GM12878 (cell line): ENCODE measurements around the gene RECK.

Experiments used
- CEBPB ChIP-seq, 2 experiments: fragments of 150-350 bp in 1 of 2; IDR thresholded peaks; 2 replicates each; pipeline ENCODE4 v1.6.1; 2012 to 2014; ENCODE audit warnings: low read depth in 2 of 2, low read length in 2 of 2, borderline replicate concordance in 1 of 2, inconsistent platforms in 1 of 2
- E2F4 ChIP-seq: IDR thresholded peaks from 2 replicates; pipeline ENCODE4 v1.6.1; 2012; ENCODE audit warnings: low read depth, low read length, improper control_type of control experiment
- FOS ChIP-seq: IDR thresholded peaks from 3 replicates; pipeline ENCODE4 v1.6.1; 2011; ENCODE audit warnings: borderline replicate concordance; ENCODE audit not compliant: insufficient read length; ENCODE audit errors: extremely low read depth
- KDM1A ChIP-seq: fragments of 200-600 bp; sonication (generic); IDR thresholded peaks from 2 replicates; pipeline ENCODE4 v1.6.1; 2016; ENCODE audit warnings: borderline replicate concordance
- MAX ChIP-seq: IDR thresholded peaks from 2 replicates; pipeline ENCODE4 v1.6.1; 2012; ENCODE audit warnings: low read depth, low read length, improper control_type of control experiment
- NFYB ChIP-seq: IDR thresholded peaks from 2 replicates; pipeline ENCODE4 v1.6.1; 2011; ENCODE audit warnings: low read depth, mild to moderate bottlenecking, low read length, improper control_type of control experiment, moderate library complexity; ENCODE audit not compliant: insufficient read depth
- POLR2AphosphoS5 ChIP-seq: IDR thresholded peaks from 2 replicates; pipeline ENCODE4 v1.6.1; 2011; ENCODE audit warnings: mild to moderate bottlenecking, low read length, inconsistent platforms
- REST ChIP-seq: IDR thresholded peaks from 2 replicates; pipeline ENCODE4 v1.6.1; 2012; ENCODE audit warnings: mild to moderate bottlenecking, low read depth, low read length
- YY1 ChIP-seq: IDR thresholded peaks from 2 replicates; pipeline ENCODE4 v1.6.1; 2011; ENCODE audit warnings: low read depth, mild to moderate bottlenecking, low read length
- TF ChIP-seq, protein P1 (sequence below), 3 experiments: IDR thresholded peaks in 2 of 3; conservative IDR thresholded peaks in 1 of 3; 2 replicates each; pipeline ENCODE4 v1.5.1; 2011; ENCODE audit warnings: low read depth in 3 of 3, low read length in 3 of 3, mild to moderate bottlenecking in 3 of 3, control low read depth in 2 of 3, moderate library complexity in 2 of 3, inconsistent platforms in 1 of 3, mixed read lengths in 1 of 3; ENCODE audit not compliant: control insufficient read depth in 2 of 3, insufficient read depth in 1 of 3; ENCODE audit errors: extremely low read depth in 1 of 3

- TF ChIP-seq, protein P1, sequence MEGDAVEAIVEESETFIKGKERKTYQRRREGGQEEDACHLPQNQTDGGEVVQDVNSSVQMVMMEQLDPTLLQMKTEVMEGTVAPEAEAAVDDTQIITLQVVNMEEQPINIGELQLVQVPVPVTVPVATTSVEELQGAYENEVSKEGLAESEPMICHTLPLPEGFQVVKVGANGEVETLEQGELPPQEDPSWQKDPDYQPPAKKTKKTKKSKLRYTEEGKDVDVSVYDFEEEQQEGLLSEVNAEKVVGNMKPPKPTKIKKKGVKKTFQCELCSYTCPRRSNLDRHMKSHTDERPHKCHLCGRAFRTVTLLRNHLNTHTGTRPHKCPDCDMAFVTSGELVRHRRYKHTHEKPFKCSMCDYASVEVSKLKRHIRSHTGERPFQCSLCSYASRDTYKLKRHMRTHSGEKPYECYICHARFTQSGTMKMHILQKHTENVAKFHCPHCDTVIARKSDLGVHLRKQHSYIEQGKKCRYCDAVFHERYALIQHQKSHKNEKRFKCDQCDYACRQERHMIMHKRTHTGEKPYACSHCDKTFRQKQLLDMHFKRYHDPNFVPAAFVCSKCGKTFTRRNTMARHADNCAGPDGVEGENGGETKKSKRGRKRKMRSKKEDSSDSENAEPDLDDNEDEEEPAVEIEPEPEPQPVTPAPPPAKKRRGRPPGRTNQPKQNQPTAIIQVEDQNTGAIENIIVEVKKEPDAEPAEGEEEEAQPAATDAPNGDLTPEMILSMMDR (IDR thresholded peaks at IDR 0.05 in 2 of 3, conservative IDR thresholded peaks at IDR 0.05 in 1 of 3; ENCODE audit: control insufficient read depth in 2 of 3, extremely low read depth in 1 of 3, insufficient read depth in 1 of 3, low read depth in 3 of 3, low read length in 3 of 3), result no peak
- TF ChIP-seq MAX (no peak), REST (no peak), CEBPB (IDR thresholded peaks at IDR 0.05; ENCODE audit: borderline replicate concordance in 1 of 2, low read depth in 2 of 2, low read length in 2 of 2) (no peak), YY1 (no peak), NFYB (no peak), E2F4 (no peak), POLR2AphosphoS5 (no peak), KDM1A (no peak), FOS (no peak)
Observed at GRCh38 chr9:36053971-36054370, 17.3 kb downstream of the RECK start.
